Activated CD4-positive, alpha-beta T cell treated with anti-CD3 and anti-CD28 coated beads for 4 hours (primary cell): ENCODE results near the gene FGF12.

Experiments used
- DNase-seq, 2 donors: peaks; one replicate each; pipeline ENCODE4 v3.0.0-alpha.2; 2020

Gene FGF12

GRCh38 chr3:192253138-192253887, 474.0 kb downstream of the FGF12 start:
- no peak for DNase-seq

- no peak for DNase-seq
These were observed 477.8 kb downstream of the FGF12 start for GRCh38 chr3:192249516-192249915.

GRCh38 chr3:192246847-192247559, 480.3 kb downstream of the FGF12 start:
- DNase-seq: no peak

GRCh38 chr3:192244591-192244990, 482.8 kb downstream of the FGF12 start:
- DNase-seq: no peak

GRCh38 chr3:192239956-192240355, 487.4 kb downstream of the FGF12 start:
- DNase-seq: no peak

- DNase-seq: no peak
These were observed 489.2 kb downstream of the FGF12 start for GRCh38 chr3:192237992-192238608.

- no peak for DNase-seq
These were observed 497.5 kb downstream of the FGF12 start for GRCh38 chr3:192229866-192230265.

GRCh38 chr3:192224634-192225155, 502.6 kb downstream of the FGF12 start:
- DNase-seq: no peak

GRCh38 chr3:192223815-192224214, 503.5 kb downstream of the FGF12 start:
- no peak for DNase-seq

GRCh38 chr3:192220915-192221314, 506.4 kb downstream of the FGF12 start:
- DNase-seq: no peak

- no peak for DNase-seq
These were observed 507.4 kb downstream of the FGF12 start for GRCh38 chr3:192219926-192220325.

GRCh38 chr3:192216067-192216466, 511.3 kb downstream of the FGF12 start:
- DNase-seq: no peak

- no peak for DNase-seq
These were observed 514.4 kb downstream of the FGF12 start for GRCh38 chr3:192212979-192213378.

- DNase-seq: no peak
These were observed 515.0 kb downstream of the FGF12 start for GRCh38 chr3:192212335-192212734.

- DNase-seq: no peak
These were observed 519.7 kb downstream of the FGF12 start for GRCh38 chr3:192207651-192208050.

GRCh38 chr3:192207239-192207638, 520.1 kb downstream of the FGF12 start:
- no peak for DNase-seq

- no peak for DNase-seq
These were observed 533.3 kb downstream of the FGF12 start for GRCh38 chr3:192194085-192194484.

GRCh38 chr3:192188218-192188835, 539.0 kb downstream of the FGF12 start:
- DNase-seq: peak in 1 of 2 donors; percentile 2

GRCh38 chr3:192187485-192188051, 539.8 kb downstream of the FGF12 start:
- DNase-seq: no peak

- no peak for DNase-seq
These were observed 540.8 kb downstream of the FGF12 start for GRCh38 chr3:192186498-192186897.

GRCh38 chr3:192186045-192186444, 541.3 kb downstream of the FGF12 start:
- no peak for DNase-seq

- DNase-seq: no peak
These were observed 544.2 kb downstream of the FGF12 start for GRCh38 chr3:192183109-192183508.

GRCh38 chr3:192181151-192181550, 546.2 kb downstream of the FGF12 start:
- DNase-seq: no peak
